Lower lobe of right lung (tissue), 2 donors: ENCODE results near the gene TIMP2. TPM values are rescaled to one million over a fixed set of nuclear protein-coding genes. Genes with fewer than 3 reads are reported as not detected.
"Not testable (repeated sequence)": the region's sequence is repeated elsewhere in the genome, so short reads cannot be mapped to it uniquely, and the experiment has no call there.

Experiments used
- ATAC-seq, 2 donors: fragments of 200-7000 bp; cut with Tn5 transposase; one replicate each; pipeline ENCODE4 v1.9.1; 2020 to 2022; ENCODE audit warnings: mild to moderate bottlenecking in 2 of 2, moderate library complexity in 2 of 2
- DNase-seq: peaks from one replicate; pipeline ENCODE4 v3.0.0-alpha.2; 2020
- H3K27ac ChIP-seq: fragments of 200-600 bp; one replicate; pipeline ENCODE4 v1.8.0; 2022
- H3K27me3 ChIP-seq: fragments of 200-600 bp; one replicate; pipeline ENCODE4 v1.8.0; 2022; ENCODE audit warnings: low read depth
- H3K36me3 ChIP-seq: fragments of 200-600 bp; one replicate; pipeline ENCODE4 v1.8.0; 2022; ENCODE audit warnings: mild to moderate bottlenecking
- H3K4me1 ChIP-seq: fragments of 200-600 bp; one replicate; pipeline ENCODE4 v1.8.0; 2022
- H3K4me3 ChIP-seq: fragments of 200-600 bp; one replicate; pipeline ENCODE4 v1.8.0; 2022; ENCODE audit warnings: mild to moderate bottlenecking
- H3K9me3 ChIP-seq: fragments of 200-600 bp; one replicate; pipeline ENCODE4 v1.8.0; 2022
- intact Hi-C: fragments of 100-400 bp; cut with DNase I; formaldehyde crosslinking; loops from one replicate; pipeline ENCODE4 v1.11.0; 2022
- total RNA-seq: library from RNA; stranded (reverse); fragmentation: NEBNext Ultra II Directional; extraction: Animal tissue kit (Norgen Biotek cat#: 25700); gene quantifications from one replicate; pipeline ENCODE4 v1.2.1, GENCODE V29; 2021
- TF ChIP-seq, protein P1 (sequence below): fragments of 200-600 bp; IDR thresholded peaks from one replicate; pipeline ENCODE4 v1.8.0; 2022; ENCODE audit warnings: antibody characterized with exemption, mild to moderate bottlenecking
- donor health status: DM: no; HTN: yes; CAD: no; lungs with severe emphysema.

Gene TIMP2
- total RNA-seq, 1 donor from 2014 or later = 260 TPM

DNA sequence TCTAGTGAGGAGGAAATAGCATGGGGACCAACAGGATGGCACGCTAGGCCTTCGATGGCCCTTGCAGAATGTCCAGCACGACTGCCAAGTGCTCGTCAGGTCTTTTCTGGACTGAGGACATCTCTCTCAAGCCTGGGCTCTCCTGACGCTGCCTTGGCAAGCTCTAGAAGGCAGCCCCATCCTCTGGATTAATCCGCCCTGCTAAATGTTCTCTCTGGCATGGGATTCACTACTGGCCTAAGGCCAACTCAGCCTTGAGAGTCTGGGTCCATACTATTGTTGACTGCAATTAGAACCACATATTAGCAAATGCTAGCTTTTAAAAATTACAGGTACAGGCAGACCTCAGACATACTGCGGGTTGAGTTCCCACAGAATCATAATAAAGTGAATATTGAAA lies 19.6 kb downstream of the TIMP2 start:
- peaks cover 7% of the 10 kb centered on the region for H3K4me1 ChIP-seq
- H3K9me3 ChIP-seq = no peaks in the 10 kb centered on the region
- peaks cover 12% of the 10 kb centered on the region for H3K36me3 ChIP-seq
- H3K27me3 ChIP-seq = no peaks in the 10 kb centered on the region
- DNase-seq (no peak), ATAC-seq (no peak)
- H3K27ac ChIP-seq = no peak overlapping the region
- intact Hi-C loops = no loop called here
- TF ChIP-seq, protein P1, sequence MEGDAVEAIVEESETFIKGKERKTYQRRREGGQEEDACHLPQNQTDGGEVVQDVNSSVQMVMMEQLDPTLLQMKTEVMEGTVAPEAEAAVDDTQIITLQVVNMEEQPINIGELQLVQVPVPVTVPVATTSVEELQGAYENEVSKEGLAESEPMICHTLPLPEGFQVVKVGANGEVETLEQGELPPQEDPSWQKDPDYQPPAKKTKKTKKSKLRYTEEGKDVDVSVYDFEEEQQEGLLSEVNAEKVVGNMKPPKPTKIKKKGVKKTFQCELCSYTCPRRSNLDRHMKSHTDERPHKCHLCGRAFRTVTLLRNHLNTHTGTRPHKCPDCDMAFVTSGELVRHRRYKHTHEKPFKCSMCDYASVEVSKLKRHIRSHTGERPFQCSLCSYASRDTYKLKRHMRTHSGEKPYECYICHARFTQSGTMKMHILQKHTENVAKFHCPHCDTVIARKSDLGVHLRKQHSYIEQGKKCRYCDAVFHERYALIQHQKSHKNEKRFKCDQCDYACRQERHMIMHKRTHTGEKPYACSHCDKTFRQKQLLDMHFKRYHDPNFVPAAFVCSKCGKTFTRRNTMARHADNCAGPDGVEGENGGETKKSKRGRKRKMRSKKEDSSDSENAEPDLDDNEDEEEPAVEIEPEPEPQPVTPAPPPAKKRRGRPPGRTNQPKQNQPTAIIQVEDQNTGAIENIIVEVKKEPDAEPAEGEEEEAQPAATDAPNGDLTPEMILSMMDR = no peak
- no peak overlapping the region for H3K4me3 ChIP-seq

DNA sequence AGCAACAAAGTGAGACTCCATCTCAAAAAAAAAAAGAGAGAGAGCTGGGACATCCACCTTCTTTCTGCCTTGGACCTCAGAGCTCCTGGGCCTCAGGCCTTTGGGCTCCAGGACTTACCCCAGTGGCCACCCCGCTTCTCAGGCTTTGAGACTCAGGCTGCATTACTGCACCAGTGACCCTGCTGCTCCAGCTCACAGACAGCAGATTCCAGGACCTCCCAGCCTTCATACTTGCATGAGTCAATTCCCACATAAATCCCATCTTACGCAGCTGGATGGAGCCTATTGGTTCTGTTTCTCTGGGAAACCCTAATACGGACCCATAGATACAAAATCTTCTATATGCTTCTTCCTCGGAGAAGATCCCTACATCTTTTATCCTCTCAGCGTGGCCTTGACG lies 20.1 kb downstream of the TIMP2 start:
- Histone ChIP-seq H3K36me3 (peaks cover 17% of the 10 kb centered on the region), H3K9me3 (no peaks in the 10 kb centered on the region), H3K4me1 (peaks cover 7% of the 10 kb centered on the region), H3K27ac (no peak overlapping the region), H3K27me3 (no peaks in the 10 kb centered on the region), H3K4me3 (no peak overlapping the region)
- DNase-seq = no peak
- TF ChIP-seq, protein P1 = no peak
- intact Hi-C loops = no loop called here
- no peak for ATAC-seq

DNA sequence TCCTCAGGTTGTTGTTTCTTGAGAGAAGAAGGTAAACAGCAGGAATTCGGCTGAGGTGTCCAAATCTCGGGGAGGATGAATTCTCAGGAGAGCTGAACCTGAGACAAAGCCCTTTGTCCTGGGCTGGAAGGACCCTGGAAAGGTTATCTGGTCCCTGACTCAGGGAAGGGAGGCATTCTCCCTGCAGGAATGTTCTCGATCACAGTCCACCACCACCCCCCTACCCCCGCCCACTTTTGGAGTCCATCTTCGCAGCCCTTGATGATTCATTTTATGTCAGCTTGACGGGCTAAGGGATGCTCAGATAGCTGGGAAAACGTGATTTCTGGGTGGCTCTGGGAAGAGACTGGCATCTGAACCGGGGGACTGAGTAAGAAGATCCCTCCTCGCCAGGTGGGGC lies 20.8 kb downstream of the TIMP2 start:
- Histone ChIP-seq H3K9me3 (no peaks in the 10 kb centered on the region), H3K4me1 (peaks cover 12% of the 10 kb centered on the region)
- TF ChIP-seq, protein P1 = no peak

DNA sequence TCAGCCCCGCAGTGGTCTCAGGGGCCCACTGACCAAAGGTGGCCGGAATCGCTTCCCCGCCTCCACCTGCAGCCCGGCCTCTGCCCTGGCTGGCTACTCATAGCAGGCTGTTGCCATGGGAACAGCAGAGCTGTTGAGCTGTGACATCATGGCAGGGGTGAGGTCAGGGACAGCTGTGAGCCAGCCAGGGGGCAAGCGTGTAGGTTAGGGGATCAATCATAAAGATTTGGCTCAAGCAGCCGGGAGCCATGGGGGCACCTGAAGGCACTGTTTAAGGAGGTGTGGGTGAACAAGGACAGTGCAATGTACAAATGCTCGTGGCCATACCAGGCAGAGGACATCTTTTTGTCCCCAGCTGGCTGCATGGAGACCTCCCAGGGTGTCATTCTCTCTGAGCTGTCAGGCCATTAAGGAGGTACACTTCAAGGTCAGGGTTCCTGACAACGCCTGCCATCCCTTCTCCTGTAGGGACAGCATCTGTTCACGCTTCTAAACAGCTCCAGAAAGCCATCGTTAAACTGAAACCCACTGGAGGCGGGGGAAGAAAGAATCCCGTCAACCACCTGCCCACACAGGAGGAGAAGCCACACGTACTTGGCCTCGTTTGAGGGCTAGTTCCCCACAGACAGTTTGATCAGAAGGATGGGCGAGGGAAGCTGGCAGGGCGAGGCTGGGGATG lies 21.9 kb downstream of the TIMP2 start, which contains the start of gene CEP295NL:
TSS of gene CEP295NL (minus strand) at position 101 of the 679 bp plus-strand sequence. CDS start 1,373 bp downstream, outside the sequence.
- ATAC-seq = no peak
- Histone ChIP-seq H3K27ac (no peak within 1 kb of the TSS), H3K27me3 (no peaks in the 10 kb centered on the region), H3K4me1 (peaks cover 22% of the 10 kb centered on the region), H3K4me3 (no peak within 1 kb of the TSS), H3K36me3 (peaks cover 18% of the 10 kb centered on the region), H3K9me3 (no peaks in the 10 kb centered on the region)
- TF ChIP-seq, protein P1 = no peak
- DNase-seq = no peak
- intact Hi-C loops = no loop called here

More for the DNA sequence above, 20.8 kb downstream of the TIMP2 start:
- Histone ChIP-seq H3K36me3 (peaks cover 18% of the 10 kb centered on the region), H3K27ac (no peak overlapping the region), H3K4me3 (no peak overlapping the region), H3K27me3 (no peaks in the 10 kb centered on the region)
- DNase-seq (no peak), ATAC-seq (no peak)
- intact Hi-C loops = no loop called here

DNA sequence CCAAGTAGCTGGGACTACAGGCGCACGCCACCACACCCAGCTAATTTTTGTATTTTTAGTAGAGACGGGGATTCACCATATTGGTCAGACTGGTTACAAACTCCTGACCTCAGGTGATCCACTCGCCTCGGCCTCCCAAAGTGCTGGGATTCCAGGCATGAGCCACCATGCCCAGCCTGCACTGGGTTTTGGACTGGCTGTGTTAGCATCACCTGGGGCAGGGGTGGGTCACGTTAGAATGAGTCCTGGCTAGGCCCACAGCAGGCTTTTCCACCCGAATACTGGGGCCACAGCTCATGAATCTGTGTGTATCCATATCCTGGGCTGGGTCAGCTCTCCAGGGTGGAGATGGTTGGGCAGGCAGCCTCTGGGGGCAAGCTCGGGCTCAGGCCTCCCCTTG lies 23.0 kb downstream of the TIMP2 start:
- ATAC-seq, H3K4me3 ChIP-seq, intact Hi-C loops, H3K27me3 ChIP-seq, H3K27ac ChIP-seq, H3K9me3 ChIP-seq, DNase-seq: not testable (repeated sequence)
- Histone ChIP-seq H3K36me3 (peaks cover 18% of the 10 kb centered on the region), H3K4me1 (peaks cover 27% of the 10 kb centered on the region)

DNA sequence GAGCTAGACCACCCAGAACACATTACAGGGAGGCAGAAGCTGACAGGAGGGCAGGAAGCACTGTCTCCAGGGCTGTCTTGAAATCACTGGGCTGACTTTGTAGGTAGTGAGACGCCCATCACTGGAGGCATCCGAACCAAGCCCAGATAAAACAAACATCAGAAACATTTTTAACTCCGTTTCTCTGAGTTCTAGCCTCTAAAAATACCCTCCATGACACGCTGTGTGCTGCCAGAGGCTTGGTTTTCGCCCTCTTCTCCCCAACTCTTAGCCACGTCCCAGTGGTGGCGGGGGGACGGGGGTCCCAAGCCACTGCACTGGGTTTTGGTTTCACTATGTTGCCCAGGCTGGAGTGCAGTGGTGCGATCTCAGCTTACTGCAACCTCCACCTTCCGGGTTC lies 23.4 kb downstream of the TIMP2 start:
- no peak overlapping the region for H3K4me3 ChIP-seq
- no peaks in the 10 kb centered on the region for H3K27me3 ChIP-seq
- intact Hi-C loops = no loop called here
- no peaks in the 10 kb centered on the region for H3K9me3 ChIP-seq
- TF ChIP-seq, protein P1 = no peak
- H3K27ac ChIP-seq = no peak overlapping the region
- ATAC-seq (no peak), DNase-seq (no peak)
- H3K36me3 ChIP-seq = peaks cover 18% of the 10 kb centered on the region
- peaks cover 29% of the 10 kb centered on the region for H3K4me1 ChIP-seq
